Measurements from ENCODE around the gene ATP1A1. TPM values are rescaled to one million over a fixed set of nuclear protein-coding genes. Genes with fewer than 3 reads are reported as not detected.

ATP1A1 gene
- total RNA-seq, 1 experiment from 2014 or later = 239 TPM

GRCh38 chr1:116324411-116324810 is 48.6 kb upstream of the ATP1A1 start:
- Histone ChIP-seq H3K14ac (ENCODE audit: insufficient read depth, low read length) (no peak overlapping the region), H4K91ac (ENCODE audit: insufficient read length, low read depth, low read length) (no peak overlapping the region), H3K23me2 (ENCODE audit: insufficient read length, low read depth, low read length, poor library complexity, severe bottlenecking) (no peaks in the 10 kb centered on the region), H2BK15ac (ENCODE audit: low read depth, low read length) (no peak overlapping the region), H3K79me1 (ENCODE audit: insufficient read depth, low read depth, low read length, poor library complexity, severe bottlenecking) (no peaks in the 10 kb centered on the region), H3K9me3 (ENCODE audit: control insufficient read depth, low read depth, low read length) (no peaks in the 10 kb centered on the region), H2BK120ac (ENCODE audit: low read depth, low read length, poor library complexity, severe bottlenecking) (no peak overlapping the region), H3K4ac (ENCODE audit: low read depth, low read length) (no peak overlapping the region), H3K23ac (ENCODE audit: insufficient read length, low read depth, low read length) (no peak overlapping the region), H3K79me2 (ENCODE audit: insufficient read depth, low read length) (no peaks in the 10 kb centered on the region), H3K4me2 (ENCODE audit: insufficient read depth, insufficient read length, low read length) (no peak overlapping the region), H2AFZ (ENCODE audit: low read length) (no peak overlapping the region), H4K20me1 (ENCODE audit: control insufficient read depth, insufficient read depth, insufficient read length) (no peaks in the 10 kb centered on the region), H3K27ac (ENCODE audit: insufficient read length, low read depth, low read length) (no peak overlapping the region), H3K27me3 (ENCODE audit: insufficient read depth, low read length) (no peaks in the 10 kb centered on the region), H2AK5ac (ENCODE audit: insufficient read length, low read length) (no peak overlapping the region), H2BK5ac (ENCODE audit: insufficient read length, low read length) (no peak overlapping the region), H2BK12ac (ENCODE audit: insufficient read length, low read depth, low read length) (no peak overlapping the region), H3K4me1 (ENCODE audit: insufficient read depth, low read length) (no peaks in the 10 kb centered on the region), H2BK20ac (ENCODE audit: low read depth, low read length, poor library complexity, severe bottlenecking) (no peak overlapping the region), H3K9ac (ENCODE audit: extremely low read depth, insufficient read length, low read length) (no peak overlapping the region), H3K18ac (ENCODE audit: insufficient read length, low read depth, low read length) (no peak overlapping the region), H3T11ph (ENCODE audit: low read length) (no peak overlapping the region), H4K5ac (ENCODE audit: insufficient read length, low read depth, low read length) (no peak overlapping the region), H3K56ac (ENCODE audit: insufficient read length, low read depth, low read length) (no peak overlapping the region), H4K8ac (replicated peaks; ENCODE audit: insufficient read length, low read depth, low read length) (no peak overlapping the region)
- TF ChIP-seq CTCF (conservative IDR thresholded peaks at IDR 0.05) = no peak
- WGBS (ENCODE audit: extremely low coverage, insufficient read length, low lambda C conversion rate) = no CpG with 5 or more reads among the region's 3 CpGs
- DNase-seq = no peak
- Mint-ChIP-seq H3K9me3 (no peaks in the 10 kb centered on the region), H3K27ac (no peak overlapping the region; a peak in 1 of 7 replicates), H3K4me1 (peaks cover 3 to 4% of the 10 kb centered on the region in 2 experiments; a peak in 2 of 4 replicates), H3K27me3 (ENCODE audit: low read depth) (no peaks in the 10 kb centered on the region), H3K4me3 (no peak overlapping the region), H3K36me3 (ENCODE audit: insufficient read depth in 1 of 3, low read depth in 3 of 3) (no peaks in the 10 kb centered on the region)

Measured in H9 (cell line).